NCI-H2227 (cell line): ENCODE data around the gene FAM156A.
"Not testable (repeated sequence)": the region's sequence is repeated elsewhere in the genome, so short reads cannot be mapped to it uniquely, and the experiment has no call there.

Experiments used
- DNase-seq: peaks from one replicate; lab custom pipeline; 2025; ENCODE audit not compliant: unreplicated experiment; lab: John Stamatoyannopoulos, UW

Gene FAM156A

DNA sequence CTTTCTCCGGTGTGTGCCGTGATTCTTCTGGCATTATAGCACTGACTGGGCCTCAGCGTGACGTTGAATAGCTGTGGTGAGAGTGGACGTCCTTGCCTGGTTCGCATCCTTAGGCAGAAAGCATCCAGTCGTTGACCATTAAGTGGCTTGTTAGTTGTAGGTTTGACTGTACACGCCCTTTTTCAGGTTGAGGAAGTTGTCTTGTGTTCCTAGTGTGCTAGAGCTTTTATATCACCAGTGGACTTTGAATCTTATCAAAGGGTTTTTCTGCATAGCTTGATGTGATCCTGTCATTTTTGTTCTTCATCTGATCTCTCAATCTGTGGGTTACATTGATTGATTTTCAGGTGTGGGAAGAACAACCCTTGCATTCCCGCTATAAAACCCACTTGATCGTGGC is 52.8 kb downstream of the FAM156A start:
- not testable (repeated sequence) for DNase-seq
